Spleen (tissue), 11 donors: Measurements from ENCODE around the gene INHA. TPM values are rescaled to one million over a fixed set of nuclear protein-coding genes. Genes with fewer than 3 reads are reported as not detected.

Experiments
- DNase-seq: peaks from one replicate; pipeline ENCODE4 v3.0.0-alpha.2; 2020
- H3K27ac ChIP-seq, 8 donors: fragments of 200-600 bp; sonication (generic) in 7 of 8; 1 replicate in 4 of 8; 2 replicates in 4 of 8; pipeline versions ENCODE4 v1.5.0 to v1.8.0; 2016 to 2021; ENCODE audit warnings: inconsistent platforms in 4 of 8, mild to moderate bottlenecking in 4 of 8, moderate library complexity in 1 of 8
- H3K27me3 ChIP-seq, 7 donors: fragments of 200-600 bp; sonication (generic) in 6 of 7; replicated peaks in 1 of 7; 1 replicate in 4 of 7; 2 replicates in 3 of 7; pipeline versions ENCODE4 v1.5.0 to v1.8.0; 2016 to 2021; ENCODE audit warnings: inconsistent platforms in 3 of 7, mild to moderate bottlenecking in 1 of 7
- H3K36me3 ChIP-seq, 6 donors: fragments of 200-600 bp; sonication (generic) in 5 of 6; 1 replicate in 4 of 6; 2 replicates in 2 of 6; pipeline versions ENCODE4 v1.5.0 to v1.8.0; 2016 to 2021; ENCODE audit warnings: inconsistent platforms in 2 of 6
- H3K4me1 ChIP-seq, 6 donors: fragments of 200-600 bp; sonication (generic) in 5 of 6; 1 replicate in 3 of 6; 2 replicates in 3 of 6; pipeline versions ENCODE4 v1.5.0 to v1.8.0; 2016 to 2021; ENCODE audit warnings: inconsistent platforms in 3 of 6
- H3K4me3 ChIP-seq, 8 donors: fragments of 200-600 bp; sonication (generic) in 7 of 8; 1 replicate in 4 of 8; 2 replicates in 4 of 8; pipeline versions ENCODE4 v1.5.0 to v1.8.0; 2016 to 2021; ENCODE audit warnings: inconsistent platforms in 4 of 8, mild to moderate bottlenecking in 4 of 8, moderate library complexity in 2 of 8
- H3K9me3 ChIP-seq, 8 donors: fragments of 200-600 bp; sonication (generic) in 7 of 8; 1 replicate in 4 of 8; 2 replicates in 4 of 8; pipeline versions ENCODE4 v1.5.0 to v1.8.0; 2016 to 2021; ENCODE audit warnings: inconsistent platforms in 4 of 8
- CTCF ChIP-seq, 11 experiments: fragments of 200-600 bp in 7 of 11; fragments of 450-650 bp in 4 of 11; sonication (generic) in 4 of 11; IDR thresholded peaks in 8 of 11; conservative IDR thresholded peaks in 3 of 11; 1 replicate in 7 of 11; 2 replicates in 4 of 11; pipeline versions ENCODE4 v1.4.0 to v1.8.0; 2016 to 2021; ENCODE audit warnings: antibody characterized with exemption in 11 of 11, inconsistent platforms in 4 of 11, mild to moderate bottlenecking in 1 of 11
- POLR2A ChIP-seq, 3 donors: fragments of 450-650 bp; IDR thresholded peaks; one replicate each; pipeline ENCODE4 v1.5.1; 2017; ENCODE audit warnings: antibody characterized with exemption in 3 of 3, mild to moderate bottlenecking in 1 of 3
- POLR2AphosphoS5 ChIP-seq, 3 donors: sonication (generic); formaldehyde crosslinking; IDR thresholded peaks; one replicate each; pipeline ENCODE4 v1.5.1; 2017; ENCODE audit warnings: antibody characterized with exemption in 3 of 3
- WGBS, 5 donors: extraction: QIAGEN DNeasy Blood & Tissue Kit in 3 of 5; methylation state at CpG; one replicate each; pipeline versions ENCODE4 v1.1.5 to v1.1.7; 2013 to 2018; 5-methylcytosine and 5-hydroxymethylcytosine counted together
- intact Hi-C: fragments of 100-400 bp; cut with DNase I; formaldehyde crosslinking; loops from one replicate; pipeline ENCODE4 v1.15.0; 2023; ENCODE audit warnings: low total_unique reads
- polyA plus RNA-seq, 3 donors: library from polyadenylated mRNA; stranded (reverse); fragments of 200-250 nt; gene quantifications; one replicate each; pipeline ENCODE4 v1.2.1, GENCODE V29; 2013
- total RNA-seq, 7 donors: library from RNA; depleted of rRNA in 3 of 7; stranded (reverse); fragments of >200 nt in 3 of 7; fragmentation: NEBNext Ultra II Directional in 4 of 7; extraction: Animal tissue kit (Norgen Biotek cat#: 25700) in 4 of 7; gene quantifications; one replicate each; pipeline versions ENCODE4 v1.1.0 to v1.2.1, GENCODE V29; 2016 to 2021
- donor health status: healthy with polysubstance abuse.
- donor health status: DM: no; HTN: no; CAD: no; lungs with moderate emphysema.
- donor health status: DM: no; HTN: no; CAD: no.
- donor health status: Bipolar disorder and iron deficiency.
- donor health status: healthy.
- donor health status: DM: no; HTN: no; CAD: no.
- donor health status: DM: yes; HTN: yes; CAD: no.

Gene INHA
- total and polyA plus RNA-seq, 10 donors = 0.08 to 0.46 (median 0.31) TPM; not detected in 6

GRCh38 chr2:219553168-219553417, 19.0 kb upstream of the INHA start:
- no peak for TF ChIP-seq POLR2A (IDR thresholded peaks at IDR 0.05)
- Histone ChIP-seq H3K9me3 (no peaks in the 10 kb centered on the region), H3K36me3 (no peaks in the 10 kb centered on the region), H3K4me1 (peaks cover 9 to 25% (median 19%) of the 10 kb centered on the region in 6 donors), H3K27me3 (peaks cover 0 to 98% (median 35%) of the 10 kb centered on the region in 7 donors), H3K27ac (no peak overlapping the region), H3K4me3 (peak overlapping the region in 7 of 8 donors; percentile 48 to 78 (median 56))
- intact Hi-C loops = no loop called here
- WGBS, 5 donors = 34 to 52% (median 37%) methylated on average over 6 to 7 of the region's 7 CpGs
- DNase-seq = no peak

- intact Hi-C loops = no loop called here
- H3K36me3 ChIP-seq = no peaks in the 10 kb centered on the region
These were observed 18.6 kb upstream of the INHA start for GRCh38 chr2:219553463-219553963.

GRCh38 chr2:219554350-219554749, 17.8 kb upstream of the INHA start:
- Histone ChIP-seq H3K27ac (no peak overlapping the region), H3K4me1 (peaks cover 9 to 25% (median 19%) of the 10 kb centered on the region in 6 donors), H3K36me3 (no peaks in the 10 kb centered on the region), H3K27me3 (peaks cover 0 to 92% (median 35%) of the 10 kb centered on the region in 7 donors), H3K9me3 (no peaks in the 10 kb centered on the region), H3K4me3 (no peak overlapping the region)
- intact Hi-C loops = no loop called here
- DNase-seq = peak; percentile 79
- WGBS, 5 donors = 93 to 95% (median 94%) methylated on average over 9 to 15 of the region's 15 CpGs
- TF ChIP-seq POLR2AphosphoS5 (IDR thresholded peaks at IDR 0.05) (no peak), CTCF (IDR thresholded peaks at IDR 0.05 in 8 of 11, conservative IDR thresholded peaks at IDR 0.05 in 3 of 11) (no peak), POLR2A (IDR thresholded peaks at IDR 0.05) (no peak)

More at GRCh38 chr2:219553463-219553963, 18.6 kb upstream of the INHA start:
- H3K27me3 ChIP-seq = peaks cover 0 to 99% (median 35%) of the 10 kb centered on the region in 7 donors
- peak overlapping the region in 1 of 8 donors; percentile 78 for H3K4me3 ChIP-seq
- TF ChIP-seq POLR2A (IDR thresholded peaks at IDR 0.05) (no peak), CTCF (IDR thresholded peaks at IDR 0.05 in 8 of 11, conservative IDR thresholded peaks at IDR 0.05 in 3 of 11) (no peak), POLR2AphosphoS5 (IDR thresholded peaks at IDR 0.05) (no peak)
- no peak for DNase-seq
- H3K9me3 ChIP-seq = no peaks in the 10 kb centered on the region
- peaks cover 9 to 25% (median 19%) of the 10 kb centered on the region in 6 donors for H3K4me1 ChIP-seq
- WGBS, 5 donors = 82 to 89% (median 89%) methylated on average over 12 of the region's 12 CpGs
- no peak overlapping the region for H3K27ac ChIP-seq

GRCh38 chr2:219555956-219556355, 16.2 kb upstream of the INHA start:
- Histone ChIP-seq H3K4me1 (peaks cover 9 to 31% (median 25%) of the 10 kb centered on the region in 6 donors), H3K36me3 (no peaks in the 10 kb centered on the region), H3K9me3 (no peaks in the 10 kb centered on the region), H3K27ac (no peak overlapping the region), H3K27me3 (peaks cover 0 to 76% (median 30%) of the 10 kb centered on the region in 7 donors), H3K4me3 (no peak overlapping the region)
- DNase-seq = no peak
- WGBS, 5 donors = 90 to 96% (median 94%) methylated on average over 12 to 20 of the region's 20 CpGs
- intact Hi-C loops = no loop called here
- TF ChIP-seq POLR2A (IDR thresholded peaks at IDR 0.05) (no peak), POLR2AphosphoS5 (IDR thresholded peaks at IDR 0.05) (no peak), CTCF (IDR thresholded peaks at IDR 0.05 in 8 of 11, conservative IDR thresholded peaks at IDR 0.05 in 3 of 11) (no peak)
